GM19025 (cell line): ENCODE measurements around the gene RREB1.

Experiments used
- ATAC-seq: cut with Tn5 transposase; IDR thresholded peaks from one replicate; pipeline ENCODE4 v1.9.1; 2021; ENCODE audit warnings: mild to moderate bottlenecking, low read depth, moderate library complexity; ENCODE audit not compliant: unreplicated experiment

RREB1 gene

DNA sequence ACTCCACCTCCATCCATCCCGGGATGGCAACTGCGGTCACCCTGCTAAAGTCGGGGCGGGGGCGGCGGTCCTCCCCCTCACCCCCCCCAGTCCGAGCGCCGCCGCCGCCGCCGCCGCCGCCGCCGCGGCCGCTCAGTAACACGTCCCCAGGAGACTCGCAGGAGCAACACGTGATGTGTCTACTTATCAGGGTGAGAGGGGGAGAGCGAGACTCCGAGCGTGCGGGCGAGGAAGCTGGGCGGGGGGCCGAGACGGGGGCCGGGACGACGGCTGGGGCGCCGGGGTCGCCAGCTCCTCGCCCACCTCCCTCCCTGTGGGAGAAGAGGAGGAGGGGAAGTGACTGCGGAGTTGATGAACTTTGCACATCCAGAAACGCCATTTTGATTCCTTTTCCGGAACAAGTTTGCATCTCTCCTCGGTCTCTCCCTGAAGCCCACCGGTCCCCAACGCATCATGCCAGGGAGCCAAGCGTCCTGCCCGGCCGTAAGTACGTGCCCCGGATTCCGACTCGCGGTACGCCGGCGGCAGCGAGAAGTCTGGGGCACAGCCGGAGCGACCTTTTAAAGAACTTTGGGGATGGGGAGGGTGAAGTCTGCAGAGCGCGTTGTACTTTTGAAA, at the start of gene RREB1:
Gene RREB1, plus strand, starts transcription at position 384 of the 618 bp plus-strand sequence. CDS start 73,951 bp downstream, outside the sequence.
- ATAC-seq: peak; percentile 46

- ATAC-seq: no peak
Observed at GRCh38 chr6:7058250-7058923, 49.4 kb upstream of the RREB1 start.

GRCh38 chr6:7060769-7061516, 46.8 kb upstream of the RREB1 start:
- ATAC-seq: no peak

DNA sequence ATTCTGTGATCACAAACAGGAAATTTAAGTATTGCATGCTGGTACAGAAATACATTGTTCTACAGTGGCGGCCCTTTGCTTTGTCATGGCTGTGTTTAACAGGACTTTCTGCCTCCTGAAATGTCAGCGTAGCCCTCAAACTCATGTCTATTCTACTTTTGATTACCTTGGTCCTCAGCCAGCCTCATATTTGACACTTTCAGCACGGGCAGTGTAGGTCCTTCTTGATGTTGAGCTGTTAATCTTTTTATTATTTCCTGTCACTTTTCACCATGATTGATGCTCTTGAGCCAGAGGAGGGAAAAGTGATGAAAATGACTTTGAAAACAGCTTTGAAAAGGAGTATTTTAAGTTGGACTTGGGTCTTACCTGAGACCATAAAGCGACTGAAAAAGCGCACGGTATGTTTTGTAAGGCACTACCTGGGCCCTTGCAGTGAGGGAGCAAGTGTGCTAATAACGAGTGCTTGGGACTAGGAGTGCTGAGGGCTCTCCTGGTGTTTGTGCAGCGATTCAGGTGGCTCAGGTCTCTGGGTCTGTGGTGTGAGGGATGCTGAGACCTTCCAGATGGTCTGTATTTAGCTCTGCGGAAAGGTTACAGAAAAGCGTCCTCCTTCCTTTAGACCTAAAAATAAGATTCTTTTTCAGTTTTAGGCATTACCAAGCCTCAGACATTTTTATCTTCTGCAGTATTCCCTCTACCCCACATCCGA, 45.2 kb upstream of the RREB1 start:
- ATAC-seq: no peak

- no peak for ATAC-seq
Observed at GRCh38 chr6:7067305-7067704, 40.5 kb upstream of the RREB1 start.

GRCh38 chr6:7071405-7071804, 36.4 kb upstream of the RREB1 start:
- ATAC-seq: no peak

GRCh38 chr6:7073082-7073820, 34.5 kb upstream of the RREB1 start:
- ATAC-seq: no peak

DNA sequence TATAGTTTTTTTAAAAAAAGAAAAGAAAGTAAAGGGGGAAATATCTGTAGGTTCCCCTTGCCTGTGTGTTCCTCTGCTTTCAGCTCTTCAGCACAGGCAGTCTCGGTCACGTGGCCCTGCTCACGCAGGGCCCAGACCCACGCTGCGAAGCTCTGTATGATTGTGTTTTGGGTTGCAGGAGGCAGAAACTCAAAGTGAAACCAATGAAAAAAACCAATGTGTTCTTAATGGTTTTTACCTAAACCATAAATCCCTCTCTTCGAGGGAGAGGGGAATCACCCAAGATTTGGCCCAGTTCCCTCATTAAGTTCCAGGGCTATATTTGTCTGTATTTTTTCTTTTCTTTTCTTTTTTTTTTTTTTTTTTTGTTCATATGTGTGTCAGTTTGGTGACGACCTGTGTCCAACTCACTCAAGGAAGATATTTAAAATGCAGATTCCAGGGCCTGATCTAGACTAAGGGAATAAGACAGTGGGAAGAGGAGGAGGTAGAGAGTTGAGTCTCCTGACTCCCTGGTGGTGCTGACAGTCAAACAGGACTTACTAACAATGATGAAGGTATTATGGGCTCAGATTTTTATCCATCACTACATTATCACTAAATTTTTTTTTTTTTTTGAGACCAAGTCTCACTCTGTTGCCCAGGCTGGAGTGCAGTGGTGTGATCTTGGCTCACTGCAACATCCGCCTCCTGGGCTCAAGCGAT, 33.8 kb upstream of the RREB1 start:
- peak; percentile 100 for ATAC-seq

GRCh38 chr6:7074870-7075269, 32.9 kb upstream of the RREB1 start:
- no peak for ATAC-seq

DNA sequence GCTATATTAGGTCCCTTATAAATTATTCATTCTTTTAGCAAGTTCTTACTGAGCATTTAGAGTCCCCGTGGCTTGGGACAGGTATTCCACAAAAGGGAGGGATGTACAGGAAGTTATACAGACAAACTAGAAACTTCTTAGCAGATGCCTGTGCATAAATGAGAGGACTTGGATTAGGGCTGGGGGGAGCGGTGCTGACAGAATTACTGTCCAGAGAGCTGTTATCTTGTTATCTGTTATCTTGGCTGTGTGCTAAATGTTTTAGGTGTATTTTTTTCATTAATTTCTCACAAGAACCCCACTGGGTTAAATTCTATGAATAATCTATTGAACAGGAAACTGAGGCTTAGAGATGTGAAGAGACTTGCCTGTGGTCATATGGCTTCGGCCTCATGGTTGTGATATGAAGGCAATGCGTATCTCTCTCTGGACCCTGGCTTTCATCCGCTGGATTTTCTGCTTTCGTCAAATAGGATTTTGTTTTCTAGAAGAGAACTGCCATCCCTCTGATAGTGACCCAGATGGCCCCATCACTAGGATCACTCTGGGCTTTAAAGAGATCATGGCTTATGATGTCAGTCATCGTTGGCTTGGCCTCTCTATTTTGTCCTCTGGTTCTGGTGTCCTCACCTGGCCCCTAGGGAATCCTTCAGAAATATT, 32.3 kb upstream of the RREB1 start:
- no peak for ATAC-seq

DNA sequence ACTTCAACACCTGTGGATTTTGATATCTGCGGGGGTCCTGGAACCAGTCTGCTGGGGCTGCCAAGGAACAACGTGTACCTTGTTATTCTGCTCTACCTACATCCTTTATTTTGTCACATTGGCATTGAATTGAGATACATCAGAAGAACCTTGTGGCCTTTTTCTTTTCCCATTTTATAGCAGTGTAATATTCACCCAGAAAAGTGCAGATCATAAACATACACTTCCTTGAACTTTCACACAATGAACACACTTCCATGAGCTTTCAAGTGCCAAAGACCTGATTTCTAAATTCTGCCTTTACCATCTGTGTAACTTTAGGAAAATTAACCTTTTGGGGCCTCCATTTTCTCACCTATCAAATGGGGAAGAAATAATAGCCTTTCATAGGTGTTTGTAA, 29.9 kb upstream of the RREB1 start:
- ATAC-seq: no peak

DNA sequence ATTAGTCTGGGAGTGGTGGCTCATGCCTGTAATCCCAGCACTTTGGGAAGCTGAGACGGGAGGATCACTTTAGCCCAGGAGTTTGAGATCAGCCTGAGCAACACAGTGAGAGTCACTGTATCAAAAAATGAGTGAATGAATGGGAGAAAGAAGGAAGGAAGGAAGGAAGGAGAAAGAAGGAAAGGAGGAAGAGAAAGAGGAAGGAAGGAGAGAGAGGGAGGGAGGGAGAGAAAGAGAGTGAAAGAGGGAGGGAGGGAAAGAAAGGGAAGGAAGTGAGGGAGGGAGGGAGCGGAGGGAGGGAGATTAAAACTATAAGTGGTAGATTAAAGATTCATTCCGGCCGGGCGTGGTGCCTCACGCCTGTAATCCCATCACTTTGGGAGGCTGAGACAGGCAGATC, 28.9 kb upstream of the RREB1 start:
- ATAC-seq: no peak

GRCh38 chr6:7080311-7080710, 27.4 kb upstream of the RREB1 start:
- no peak for ATAC-seq

DNA sequence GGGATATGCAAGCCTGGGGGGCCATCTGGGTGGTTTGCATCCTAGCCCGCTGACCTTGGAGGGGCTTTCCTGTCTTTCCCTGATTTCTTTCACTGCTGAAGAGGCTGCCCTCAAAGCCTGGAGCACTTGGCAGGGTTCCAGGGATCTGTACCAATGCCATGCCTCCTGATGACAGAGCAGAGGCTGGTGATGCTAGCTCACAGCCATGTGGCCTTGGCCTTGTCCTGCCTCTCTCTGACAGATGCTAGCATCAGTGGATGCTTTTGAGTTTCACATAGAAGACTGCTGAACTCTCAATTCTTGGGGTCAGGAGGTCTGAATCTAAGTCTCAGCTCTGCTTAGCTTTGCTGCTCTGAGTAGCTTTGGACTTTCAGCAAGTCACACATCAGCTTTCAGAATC, 21.9 kb upstream of the RREB1 start:
- peak; percentile 22 for ATAC-seq

GRCh38 chr6:7086488-7086887, 21.3 kb upstream of the RREB1 start:
- peak; percentile 59 for ATAC-seq

- no peak for ATAC-seq
Observed at GRCh38 chr6:7087066-7087465, 20.7 kb upstream of the RREB1 start.

- peak; percentile 57 for ATAC-seq
Observed at GRCh38 chr6:7087491-7087979, 20.2 kb upstream of the RREB1 start.

DNA sequence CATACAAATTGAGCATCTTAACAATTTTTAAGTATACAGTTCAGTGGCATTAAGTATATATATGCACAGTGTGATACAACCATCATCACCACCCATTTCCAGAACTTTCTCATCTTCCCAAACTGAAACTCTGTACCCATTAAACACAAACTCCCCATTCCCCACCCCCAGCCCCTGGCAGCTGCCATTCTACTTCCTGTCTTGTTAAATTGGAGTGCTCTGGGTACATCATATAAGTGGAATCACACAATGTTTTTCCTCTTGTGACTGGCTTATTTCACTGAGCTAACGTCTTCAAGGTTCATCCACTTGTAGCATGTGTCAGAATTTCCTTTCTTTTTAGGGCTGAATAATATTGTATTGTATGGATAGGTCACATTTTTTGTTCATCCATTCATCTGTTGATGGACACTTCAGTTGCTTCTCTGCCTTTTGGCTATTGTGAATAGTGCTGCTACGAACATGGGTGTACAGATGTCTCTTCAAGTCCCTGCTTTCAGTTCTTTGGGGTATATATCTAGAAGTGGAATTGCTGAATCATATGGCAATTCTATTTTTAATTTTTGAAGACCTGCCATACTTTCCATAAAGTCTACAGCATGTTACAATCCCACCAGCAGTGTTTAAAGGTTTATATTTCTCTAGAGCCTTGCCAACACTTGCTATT, 19.6 kb upstream of the RREB1 start:
- no peak for ATAC-seq

GRCh38 chr6:7098993-7099392, 8.8 kb upstream of the RREB1 start:
- no peak for ATAC-seq
